Breast epithelium (tissue), 3 donors: Measurements from ENCODE around the gene FCHSD2.

Source experiments
- POLR2A ChIP-seq: fragments of 450-650 bp; IDR thresholded peaks from one replicate; pipeline ENCODE4 v1.6.1; 2016; ENCODE audit warnings: antibody characterized with exemption, mild to moderate bottlenecking, moderate library complexity
- TF ChIP-seq, protein P1 (sequence below), 3 donors: fragments of 450-650 bp; IDR thresholded peaks; one replicate each; pipeline ENCODE4 v1.5.1; 2016 to 2017; ENCODE audit warnings: antibody characterized with exemption in 3 of 3, mild to moderate bottlenecking in 3 of 3, moderate library complexity in 3 of 3

DNA sequence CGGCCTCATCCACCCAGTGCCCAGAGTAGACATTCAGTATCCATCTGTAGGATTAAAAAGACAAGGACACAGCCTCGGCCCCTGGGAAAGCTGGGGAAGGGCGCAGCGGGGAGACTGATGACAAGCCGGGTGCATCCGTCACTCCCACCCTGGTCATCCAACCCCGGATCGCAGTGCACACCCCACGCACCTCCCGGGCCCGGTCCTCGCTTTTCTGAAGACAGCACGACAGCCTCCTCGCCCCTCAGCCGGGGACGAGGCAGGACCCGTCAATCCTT, 1.1 kb downstream of the FCHSD2 start:
- no peak for TF ChIP-seq POLR2A
- TF ChIP-seq, protein P1, sequence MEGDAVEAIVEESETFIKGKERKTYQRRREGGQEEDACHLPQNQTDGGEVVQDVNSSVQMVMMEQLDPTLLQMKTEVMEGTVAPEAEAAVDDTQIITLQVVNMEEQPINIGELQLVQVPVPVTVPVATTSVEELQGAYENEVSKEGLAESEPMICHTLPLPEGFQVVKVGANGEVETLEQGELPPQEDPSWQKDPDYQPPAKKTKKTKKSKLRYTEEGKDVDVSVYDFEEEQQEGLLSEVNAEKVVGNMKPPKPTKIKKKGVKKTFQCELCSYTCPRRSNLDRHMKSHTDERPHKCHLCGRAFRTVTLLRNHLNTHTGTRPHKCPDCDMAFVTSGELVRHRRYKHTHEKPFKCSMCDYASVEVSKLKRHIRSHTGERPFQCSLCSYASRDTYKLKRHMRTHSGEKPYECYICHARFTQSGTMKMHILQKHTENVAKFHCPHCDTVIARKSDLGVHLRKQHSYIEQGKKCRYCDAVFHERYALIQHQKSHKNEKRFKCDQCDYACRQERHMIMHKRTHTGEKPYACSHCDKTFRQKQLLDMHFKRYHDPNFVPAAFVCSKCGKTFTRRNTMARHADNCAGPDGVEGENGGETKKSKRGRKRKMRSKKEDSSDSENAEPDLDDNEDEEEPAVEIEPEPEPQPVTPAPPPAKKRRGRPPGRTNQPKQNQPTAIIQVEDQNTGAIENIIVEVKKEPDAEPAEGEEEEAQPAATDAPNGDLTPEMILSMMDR (IDR thresholded peaks at IDR 0.05) = no peak
